ENCODE measurements around the gene BIRC7.
"Not testable (repeated sequence)": the region's sequence is repeated elsewhere in the genome, so short reads cannot be mapped to it uniquely, and the experiment has no call there.

BIRC7 gene

DNA sequence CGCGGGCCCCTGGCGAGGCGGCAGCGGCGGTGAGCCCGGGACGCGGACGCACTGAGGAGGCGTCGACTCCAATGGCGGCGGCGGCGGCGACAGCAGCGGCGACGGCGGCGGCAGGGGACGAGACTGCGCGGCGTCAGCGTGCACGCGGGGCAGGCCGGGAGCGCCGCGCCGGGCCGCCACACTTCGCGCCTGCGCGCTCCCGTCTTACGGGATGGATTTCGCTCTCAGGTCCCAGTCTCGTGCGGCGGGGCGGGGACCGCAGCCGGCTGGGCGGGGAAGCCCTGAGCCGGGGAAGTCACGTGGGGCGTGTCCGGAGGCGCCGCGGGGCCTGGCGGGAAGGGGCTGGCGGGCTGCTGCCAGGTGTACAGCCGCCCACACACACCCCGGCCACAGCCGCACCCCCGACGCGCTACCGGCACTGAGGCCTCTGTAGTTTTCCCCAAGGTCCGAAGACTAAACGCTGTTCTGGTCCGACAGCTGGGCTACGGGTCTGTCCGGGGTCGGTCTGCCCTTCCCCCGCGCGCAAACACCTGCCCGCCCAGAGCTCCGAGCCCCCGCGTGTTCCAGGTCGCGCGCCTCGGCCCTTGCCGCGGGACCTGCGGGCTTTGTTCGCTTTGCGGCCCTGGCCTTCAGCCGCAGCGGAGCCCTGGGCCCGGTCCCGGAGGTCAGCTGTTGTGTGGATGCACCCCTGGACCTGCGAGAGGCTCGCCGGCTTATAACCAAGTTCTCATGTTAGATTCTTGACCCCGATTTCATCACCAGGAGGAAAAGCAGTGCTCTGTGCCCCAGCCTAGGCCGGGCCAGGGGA lies 19.5 kb upstream of the BIRC7 start, which contains the start of gene YTHDF1:
Gene YTHDF1, minus strand, starts transcription at position 91 of the 808 bp plus-strand sequence. CDS start 239 bp downstream, outside the sequence.
- TF ChIP-seq POLR2A (IDR thresholded peaks at IDR 0.05; ENCODE audit: low read depth, low read length) (no peak), TAF1 (IDR thresholded peaks at IDR 0.05; ENCODE audit: low read depth, low read length) (no peak), PAX5 (IDR thresholded peaks at IDR 0.05; ENCODE audit: insufficient read depth, low read length, severe bottlenecking) (peak; percentile 6), SPI1 (IDR thresholded peaks at IDR 0.05; ENCODE audit: low read depth, low read length) (no peak), POU2F2 (IDR thresholded peaks at IDR 0.05; ENCODE audit: low read depth, low read length) (no peak)
- FAIRE-seq, result peak; percentile 99

GRCh38 chr20:63216849-63217471 lies 18.7 kb upstream of the BIRC7 start:
- DNase-seq (ENCODE audit: insufficient read length, low spot score) (no peak), FAIRE-seq (no peak)
- TF ChIP-seq POU2F2 (IDR thresholded peaks at IDR 0.05; ENCODE audit: low read depth, low read length), result no peak
- no peak for TF ChIP-seq POLR2A (IDR thresholded peaks at IDR 0.05; ENCODE audit: low read depth, low read length)
- TF ChIP-seq TAF1 (IDR thresholded peaks at IDR 0.05; ENCODE audit: low read depth, low read length), result no peak
- no peak for TF ChIP-seq POLR2AphosphoS5 (IDR thresholded peaks at IDR 0.05; ENCODE audit: low read depth, low read length)

More for the DNA sequence above, 19.5 kb upstream of the BIRC7 start, which contains the start of gene YTHDF1:
- peak; percentile 100 for DNase-seq (ENCODE audit: insufficient read length, low spot score)

DNA sequence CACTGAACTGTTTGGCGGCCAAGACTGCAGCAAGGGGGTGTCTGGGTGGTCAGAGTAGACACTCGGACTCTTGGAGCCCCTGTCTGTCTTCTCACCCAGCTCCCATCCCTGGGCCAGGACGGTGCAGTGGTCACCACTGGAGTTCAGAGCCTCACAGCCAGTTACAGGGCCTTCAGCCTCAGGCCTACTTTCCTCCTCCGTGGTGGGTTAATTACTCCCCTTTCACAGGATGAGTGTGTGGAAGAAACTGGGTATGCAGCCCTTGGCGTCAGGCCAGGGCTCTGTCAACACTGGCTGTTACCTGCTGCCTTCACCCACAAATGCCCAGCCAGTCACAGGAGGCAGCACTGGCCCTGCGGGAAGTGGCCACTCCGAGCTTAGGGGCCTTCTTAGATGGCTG lies 18.0 kb upstream of the BIRC7 start:
- DNase-seq (ENCODE audit: insufficient read length, low spot score) (no peak), FAIRE-seq (no peak)
- TF ChIP-seq POLR2AphosphoS5 (IDR thresholded peaks at IDR 0.05; ENCODE audit: low read depth, low read length) (no peak), POU2F2 (IDR thresholded peaks at IDR 0.05; ENCODE audit: low read depth, low read length) (no peak)

DNA sequence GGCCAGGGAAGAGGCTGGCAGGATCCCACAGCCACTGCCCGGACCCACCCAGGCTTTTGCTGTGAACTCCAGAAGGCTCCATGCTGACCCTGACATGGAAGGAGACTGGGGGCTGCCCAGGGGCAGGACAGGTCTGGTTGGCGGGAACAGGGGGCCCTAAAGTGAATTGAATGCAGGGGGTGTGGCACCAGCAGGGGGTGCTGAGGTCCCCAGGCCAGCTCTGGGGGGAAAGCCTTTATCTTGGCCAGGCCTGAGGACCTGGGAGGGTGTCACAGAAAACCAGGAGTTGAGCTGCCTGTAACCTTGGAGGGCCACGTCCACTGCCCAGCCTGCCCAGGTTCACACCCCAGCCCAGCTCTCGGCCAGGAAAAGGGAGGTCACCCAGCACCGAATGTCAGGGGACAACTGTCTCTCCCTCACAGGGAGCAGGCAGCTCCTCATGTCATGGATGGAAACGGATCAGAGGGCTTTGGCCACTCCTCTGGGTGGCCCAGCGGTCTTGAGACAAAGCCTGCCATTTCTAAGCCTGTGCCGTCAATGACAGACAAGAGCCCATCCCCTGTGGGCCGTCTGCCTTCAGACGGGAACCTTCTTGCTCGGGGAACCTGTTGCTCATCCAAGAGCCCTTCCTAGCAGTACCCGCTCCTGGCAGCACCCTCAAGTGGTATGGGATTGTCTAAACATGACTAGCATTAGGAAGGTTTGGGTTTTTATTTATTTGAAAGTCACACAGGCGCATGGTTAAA lies 16.8 kb upstream of the BIRC7 start:
- DNase-seq (ENCODE audit: insufficient read length, low spot score), result no peak
- TF ChIP-seq POLR2AphosphoS5 (IDR thresholded peaks at IDR 0.05; ENCODE audit: low read depth, low read length) (no peak), SPI1 (IDR thresholded peaks at IDR 0.05; ENCODE audit: low read depth, low read length) (no peak), TAF1 (IDR thresholded peaks at IDR 0.05; ENCODE audit: low read depth, low read length) (no peak), POLR2A (IDR thresholded peaks at IDR 0.05; ENCODE audit: low read depth, low read length) (no peak), PAX5 (IDR thresholded peaks at IDR 0.05; ENCODE audit: insufficient read depth, low read length, severe bottlenecking) (no peak), POU2F2 (IDR thresholded peaks at IDR 0.05; ENCODE audit: low read depth, low read length) (no peak)
- no peak for FAIRE-seq

DNA sequence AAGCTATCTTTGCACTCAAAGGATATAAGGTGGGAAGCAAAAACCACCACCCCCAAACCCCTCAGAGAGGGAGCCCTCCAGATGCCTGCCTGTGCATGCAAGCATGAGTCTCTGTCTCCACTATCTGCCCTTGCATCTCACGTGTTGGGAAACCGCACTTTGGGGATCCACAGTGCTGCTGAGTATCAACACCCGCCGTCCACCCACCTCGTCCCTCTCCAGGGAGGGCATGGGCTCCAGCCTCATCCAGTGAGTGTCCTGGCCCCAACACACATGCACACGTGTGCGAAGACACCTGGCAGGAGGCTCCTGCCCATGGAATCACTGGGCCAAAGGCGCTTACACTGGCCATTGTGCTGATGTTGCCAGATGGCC lies 16.3 kb upstream of the BIRC7 start:
- DNase-seq (ENCODE audit: insufficient read length, low spot score) (no peak), FAIRE-seq (no peak)
- TF ChIP-seq PAX5 (IDR thresholded peaks at IDR 0.05; ENCODE audit: insufficient read depth, low read length, severe bottlenecking), result no peak
- no peak for TF ChIP-seq SPI1 (IDR thresholded peaks at IDR 0.05; ENCODE audit: low read depth, low read length)
- TF ChIP-seq TAF1 (IDR thresholded peaks at IDR 0.05; ENCODE audit: low read depth, low read length), result no peak
- TF ChIP-seq POU2F2 (IDR thresholded peaks at IDR 0.05; ENCODE audit: low read depth, low read length), result no peak
- TF ChIP-seq POLR2A (IDR thresholded peaks at IDR 0.05; ENCODE audit: low read depth, low read length), result no peak

- no peak for TF ChIP-seq SPI1 (IDR thresholded peaks at IDR 0.05; ENCODE audit: low read depth, low read length)
- no peak for TF ChIP-seq POLR2AphosphoS5 (IDR thresholded peaks at IDR 0.05; ENCODE audit: low read depth, low read length)
- no peak for TF ChIP-seq POLR2A (IDR thresholded peaks at IDR 0.05; ENCODE audit: low read depth, low read length)
- TF ChIP-seq POU2F2 (IDR thresholded peaks at IDR 0.05; ENCODE audit: low read depth, low read length), result no peak
- no peak for TF ChIP-seq TAF1 (IDR thresholded peaks at IDR 0.05; ENCODE audit: low read depth, low read length)
- no peak for TF ChIP-seq PAX5 (IDR thresholded peaks at IDR 0.05; ENCODE audit: insufficient read depth, low read length, severe bottlenecking)
- no peak for FAIRE-seq
Measured at GRCh38 chr20:63219866-63220521, 15.7 kb upstream of the BIRC7 start.

DNA sequence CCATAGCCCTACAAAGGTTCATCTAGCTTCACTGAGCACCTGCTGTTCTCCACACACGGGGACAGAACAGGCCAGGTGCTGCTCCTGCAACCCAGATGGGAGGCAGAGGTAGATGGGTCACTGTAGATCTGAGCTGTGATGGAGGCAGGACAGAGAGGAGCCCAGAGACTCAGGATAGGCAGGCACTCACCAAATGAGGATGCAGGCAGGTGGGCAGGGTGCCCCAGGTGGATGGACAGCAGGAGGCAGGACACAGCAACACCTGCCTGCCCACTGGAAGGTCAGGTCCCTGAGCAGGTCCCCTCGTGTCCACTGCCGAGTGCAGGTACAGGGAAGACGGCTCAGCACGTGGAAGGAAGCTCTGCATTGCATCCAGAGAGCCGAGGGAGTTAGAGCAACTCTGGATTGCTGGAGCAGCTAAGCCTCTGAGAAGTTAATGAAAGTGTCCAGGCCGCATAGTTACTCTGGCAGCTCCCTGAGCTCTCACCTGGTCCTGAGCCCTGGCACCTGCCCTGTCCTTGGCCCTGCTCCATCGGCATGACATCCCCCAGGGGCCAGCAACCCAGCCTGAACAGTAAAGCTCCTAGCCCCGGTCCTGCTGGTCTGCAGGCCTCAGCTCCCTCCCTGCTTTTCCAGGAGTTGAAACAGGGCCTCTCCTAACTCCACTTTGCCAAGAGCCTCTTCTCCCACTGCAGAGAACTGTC lies 14.9 kb upstream of the BIRC7 start:
- FAIRE-seq, result no peak
- no peak for DNase-seq (ENCODE audit: insufficient read length, low spot score)
- TF ChIP-seq SPI1 (IDR thresholded peaks at IDR 0.05; ENCODE audit: low read depth, low read length), result no peak
- TF ChIP-seq PAX5 (IDR thresholded peaks at IDR 0.05; ENCODE audit: insufficient read depth, low read length, severe bottlenecking), result no peak
- no peak for TF ChIP-seq POLR2AphosphoS5 (IDR thresholded peaks at IDR 0.05; ENCODE audit: low read depth, low read length)
- no peak for TF ChIP-seq TAF1 (IDR thresholded peaks at IDR 0.05; ENCODE audit: low read depth, low read length)
- no peak for TF ChIP-seq POU2F2 (IDR thresholded peaks at IDR 0.05; ENCODE audit: low read depth, low read length)
- TF ChIP-seq POLR2A (IDR thresholded peaks at IDR 0.05; ENCODE audit: low read depth, low read length), result no peak

More at GRCh38 chr20:63219866-63220521, 15.7 kb upstream of the BIRC7 start:
- DNase-seq (ENCODE audit: insufficient read length, low spot score), result no peak

- DNase-seq (ENCODE audit: insufficient read length, low spot score); FAIRE-seq: not testable (repeated sequence)
Measured at GRCh38 chr20:63221400-63222053, 14.2 kb upstream of the BIRC7 start.
